T follicular helper cell (primary cell): ENCODE data around the gene CTIF.

Source experiments
- DNase-seq: peaks from one replicate; pipeline ENCODE4 v3.0.0-alpha.2; 2020; ENCODE audit warnings: low read depth

CTIF gene

GRCh38 chr18:48533340-48534070, 5.3 kb upstream of the CTIF start:
- DNase-seq, result no peak

DNA sequence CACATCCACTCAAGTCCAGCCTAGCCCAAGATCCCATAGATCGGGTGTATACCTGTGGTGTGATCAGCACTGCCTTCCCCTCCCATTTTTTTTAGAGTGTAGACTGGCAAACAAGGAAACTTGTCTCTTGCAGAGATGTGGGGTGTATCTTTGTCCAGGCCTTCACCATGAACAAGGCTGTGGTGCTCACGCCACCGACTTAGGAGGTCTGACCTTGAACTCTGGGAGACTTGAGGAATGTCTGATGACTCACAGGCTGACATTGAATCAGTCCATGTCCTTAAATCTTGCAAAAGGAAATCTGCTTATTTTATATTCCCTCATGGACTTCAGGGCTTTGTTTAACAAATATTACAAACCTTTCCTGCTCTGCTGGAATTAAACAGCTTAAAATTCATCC, 4.5 kb upstream of the CTIF start:
- no peak for DNase-seq

DNA sequence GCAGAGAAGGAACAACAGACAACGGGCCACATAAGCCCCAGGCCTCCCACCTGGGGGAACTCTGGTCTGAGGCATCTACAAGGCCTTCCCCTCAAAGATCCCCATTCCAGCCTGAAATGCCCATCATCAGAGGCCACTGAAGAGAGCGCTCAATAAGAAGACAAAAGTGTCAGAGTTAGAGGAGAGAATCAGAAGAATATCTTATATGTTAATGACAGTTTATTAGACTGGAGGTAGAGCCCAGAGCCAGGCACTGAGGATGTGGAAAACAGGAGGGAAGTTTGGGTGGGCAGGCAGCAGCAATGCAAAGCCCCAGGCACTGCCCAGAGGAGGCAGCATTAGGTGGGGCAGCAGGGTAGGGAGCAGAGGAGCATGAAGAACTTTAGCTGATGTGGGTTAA, 2.9 kb upstream of the CTIF start:
- no peak for DNase-seq

DNA sequence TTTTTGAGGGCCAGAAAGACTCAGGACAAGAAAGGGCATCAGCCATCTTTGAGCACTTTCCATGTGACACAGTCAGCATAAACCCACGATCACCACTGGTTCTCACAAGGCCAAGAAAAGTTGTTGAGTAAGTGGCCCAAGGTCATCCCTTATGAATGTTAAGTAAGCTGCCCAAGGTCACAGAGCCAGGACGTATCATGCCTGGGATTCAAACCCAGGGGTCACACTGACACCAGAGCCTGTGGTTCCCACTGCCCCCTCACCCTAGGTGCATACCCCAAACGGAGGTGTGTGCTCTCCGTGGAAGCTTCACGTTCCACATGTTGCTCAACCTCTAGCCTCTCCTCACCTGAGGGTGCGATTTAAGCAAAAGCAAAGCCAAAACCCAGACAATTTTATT, 2.3 kb upstream of the CTIF start:
- no peak for DNase-seq

DNA sequence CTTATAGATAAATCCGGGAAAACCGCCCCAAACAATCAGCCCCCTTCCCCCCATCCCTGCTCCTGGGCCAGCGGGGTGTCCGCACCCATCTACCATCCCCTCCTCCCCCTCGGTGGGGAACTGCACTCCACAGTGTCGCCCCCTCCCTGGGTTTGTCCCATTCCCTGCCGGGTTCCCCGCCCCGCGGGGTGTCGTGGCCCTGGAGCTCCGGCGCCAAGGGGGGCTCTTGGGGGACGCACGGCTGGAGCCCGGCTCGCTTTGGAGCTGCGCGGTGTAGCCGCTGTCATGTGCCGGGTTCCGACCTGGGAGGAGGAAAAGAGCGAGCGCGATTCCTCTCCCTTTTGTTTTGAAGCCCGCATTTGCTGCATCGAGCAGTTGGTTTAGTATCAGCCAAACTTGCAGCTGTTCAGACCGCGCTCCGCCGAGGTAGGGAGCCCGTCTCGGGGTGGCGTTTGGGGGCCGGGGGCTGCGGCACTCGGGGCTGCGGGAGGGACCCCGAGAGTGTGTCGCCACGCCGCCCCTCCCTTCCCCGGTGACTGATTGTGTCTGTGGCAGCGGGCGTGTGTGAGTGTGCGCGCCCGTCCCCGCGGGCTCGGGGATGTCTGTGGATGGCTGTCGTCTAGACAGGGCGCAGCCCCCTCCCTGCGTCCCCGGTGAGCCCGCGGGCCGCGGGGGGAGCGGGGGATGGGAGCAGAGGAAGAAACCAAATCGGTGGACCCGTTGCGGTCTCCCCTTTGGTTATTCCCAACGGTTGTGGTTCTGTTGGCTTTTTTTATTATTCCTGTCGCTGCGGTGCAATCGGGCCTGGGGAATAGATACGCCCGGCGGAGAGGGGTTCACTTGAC, 797 bp downstream of the CTIF start:
- peak; percentile 9 for DNase-seq

GRCh38 chr18:48540251-48541025, 1.6 kb downstream of the CTIF start:
- peak; percentile 16 for DNase-seq

DNA sequence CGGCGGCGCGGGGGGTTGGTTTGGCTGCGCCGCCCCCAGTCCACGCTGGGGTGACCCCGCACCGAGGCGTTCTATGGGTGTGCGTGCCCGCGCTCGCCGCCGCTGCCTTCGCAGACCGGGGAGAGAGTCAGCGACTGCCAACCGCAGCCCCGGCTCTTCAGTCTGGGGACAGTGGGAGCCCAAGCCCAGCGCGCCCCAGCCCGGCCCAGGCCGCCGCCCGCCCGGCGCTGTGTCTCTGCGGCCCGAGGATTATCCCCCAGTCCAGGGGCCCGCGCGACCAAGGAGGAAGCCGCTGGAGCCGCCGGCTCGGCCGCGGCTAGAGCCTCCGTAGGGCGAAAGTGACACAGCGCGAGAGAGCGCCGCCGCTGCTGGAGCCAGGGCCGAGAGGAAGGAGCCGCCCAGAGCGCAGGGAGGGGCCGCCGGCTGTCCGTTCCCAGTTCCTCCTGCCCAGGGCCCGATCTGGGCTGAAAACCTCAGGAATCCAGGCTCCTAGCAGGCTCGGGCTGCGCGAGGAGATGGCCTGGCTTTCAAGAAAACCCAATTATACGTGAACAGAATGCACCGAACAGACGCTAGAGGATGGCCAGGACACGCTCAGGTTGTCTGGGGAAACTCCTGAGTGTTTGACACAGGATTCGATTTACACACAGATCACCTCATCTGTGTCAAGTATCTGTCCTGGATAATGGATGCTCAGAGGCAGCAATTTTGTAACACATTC, 2.4 kb downstream of the CTIF start:
- no peak for DNase-seq

- no peak for DNase-seq
These were observed 3.0 kb downstream of the CTIF start for GRCh38 chr18:48541747-48542400.

DNA sequence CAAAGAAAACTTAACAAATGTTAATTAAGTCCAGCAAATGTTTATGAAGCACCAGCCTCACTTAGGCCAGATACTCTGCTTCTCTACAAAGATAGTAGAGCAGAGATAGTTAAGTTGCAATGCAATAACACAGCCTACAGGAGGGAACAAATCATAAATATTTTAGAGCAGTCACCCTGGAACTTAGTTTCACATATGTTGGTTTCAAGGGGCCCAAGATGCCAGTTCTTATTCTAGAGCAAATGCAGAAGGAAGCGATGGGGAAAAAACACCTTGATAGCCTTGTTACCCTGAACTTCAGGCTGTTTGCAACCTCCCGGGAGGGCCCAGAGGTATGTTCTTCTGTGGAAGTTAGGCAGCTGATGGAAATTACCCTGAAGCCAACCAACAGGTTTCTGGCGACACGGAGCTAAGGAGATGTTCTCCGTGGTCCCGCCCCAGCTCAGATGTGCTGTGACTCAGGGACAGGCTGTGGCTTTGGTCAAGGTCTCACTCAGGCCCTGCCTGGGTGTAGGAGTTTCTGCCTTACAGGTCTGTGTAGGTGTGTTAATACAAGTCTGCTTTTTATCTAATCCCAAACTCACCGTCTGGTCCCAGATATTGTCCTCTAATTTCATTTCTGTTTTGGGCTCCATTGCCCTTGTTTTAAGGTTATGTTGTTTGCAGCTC, 3.8 kb downstream of the CTIF start:
- DNase-seq, result no peak

DNA sequence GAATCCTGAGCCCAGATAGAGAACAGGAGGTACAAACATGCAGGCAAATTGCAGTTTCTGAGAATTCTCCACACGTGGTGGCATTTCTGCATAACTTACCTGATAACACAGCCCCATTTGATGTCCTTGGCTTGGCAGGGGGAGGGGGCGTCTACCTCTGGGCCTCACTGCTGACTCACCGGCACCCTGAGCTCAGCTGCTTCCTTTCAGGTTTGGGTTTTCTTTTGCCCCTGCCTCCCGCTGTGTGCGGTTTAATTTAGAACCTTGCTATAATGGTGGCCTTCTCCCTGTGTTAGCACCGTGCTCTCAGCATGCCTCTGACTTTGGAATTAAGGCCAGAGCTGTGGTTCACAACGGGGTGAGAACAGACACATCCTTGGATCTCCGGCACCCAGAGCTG, 4.4 kb downstream of the CTIF start:
- DNase-seq, result no peak

DNA sequence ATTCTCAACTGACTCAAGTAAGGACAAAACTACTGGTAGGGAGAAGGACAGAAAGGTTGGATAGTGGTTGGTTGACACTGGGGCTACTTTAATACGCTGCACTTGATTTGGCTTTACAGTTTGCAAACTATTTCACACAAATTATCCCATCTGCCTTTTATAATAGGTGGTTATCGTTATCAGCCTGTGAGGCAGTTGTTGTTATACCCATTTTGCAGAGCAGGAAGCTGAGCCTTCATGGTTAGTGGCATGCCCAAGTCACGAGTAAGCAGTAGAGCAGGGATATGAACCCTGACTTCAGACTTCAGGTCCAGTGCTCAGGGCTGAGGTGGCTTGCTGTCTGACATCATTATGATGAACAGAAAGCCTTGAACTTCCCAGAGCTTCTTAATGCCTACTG, 5.3 kb downstream of the CTIF start:
- no peak for DNase-seq

DNA sequence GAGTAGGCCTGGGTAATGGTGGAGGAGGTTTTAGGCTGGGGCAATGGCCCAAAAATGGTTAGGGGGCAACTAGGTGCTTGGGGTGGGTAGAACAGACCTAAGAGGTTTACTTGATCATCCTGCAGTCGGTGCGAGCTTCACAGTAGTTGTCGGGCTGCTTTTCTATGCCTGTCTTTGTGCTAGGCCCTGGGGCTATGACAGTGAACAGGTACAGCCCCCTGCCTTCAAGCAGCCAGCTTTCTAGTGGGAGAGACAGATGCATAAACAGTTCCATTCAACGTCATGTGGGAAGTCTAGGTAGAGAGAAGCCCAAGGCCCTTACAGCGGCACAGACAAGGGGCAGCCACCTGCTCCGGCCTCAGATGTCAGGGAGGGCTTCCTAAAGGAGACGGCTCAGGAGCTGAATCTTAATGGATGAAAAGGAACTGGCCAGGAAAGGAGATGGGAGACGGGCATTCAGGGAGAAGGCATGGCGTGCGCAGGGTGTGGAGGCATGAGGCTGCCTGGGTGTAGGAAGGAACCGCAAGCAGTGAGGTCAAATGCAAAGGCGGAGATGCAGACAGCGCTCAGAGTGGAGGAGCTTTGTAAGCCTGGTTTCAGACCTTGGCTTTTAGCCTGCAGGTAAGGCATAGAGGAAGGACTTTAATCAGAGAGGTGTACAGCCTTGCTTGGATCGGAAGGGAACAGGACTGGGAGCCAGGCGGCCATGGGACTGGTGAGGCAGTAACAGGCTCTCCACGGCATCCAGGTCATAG, 6.0 kb downstream of the CTIF start:
- no peak for DNase-seq

DNA sequence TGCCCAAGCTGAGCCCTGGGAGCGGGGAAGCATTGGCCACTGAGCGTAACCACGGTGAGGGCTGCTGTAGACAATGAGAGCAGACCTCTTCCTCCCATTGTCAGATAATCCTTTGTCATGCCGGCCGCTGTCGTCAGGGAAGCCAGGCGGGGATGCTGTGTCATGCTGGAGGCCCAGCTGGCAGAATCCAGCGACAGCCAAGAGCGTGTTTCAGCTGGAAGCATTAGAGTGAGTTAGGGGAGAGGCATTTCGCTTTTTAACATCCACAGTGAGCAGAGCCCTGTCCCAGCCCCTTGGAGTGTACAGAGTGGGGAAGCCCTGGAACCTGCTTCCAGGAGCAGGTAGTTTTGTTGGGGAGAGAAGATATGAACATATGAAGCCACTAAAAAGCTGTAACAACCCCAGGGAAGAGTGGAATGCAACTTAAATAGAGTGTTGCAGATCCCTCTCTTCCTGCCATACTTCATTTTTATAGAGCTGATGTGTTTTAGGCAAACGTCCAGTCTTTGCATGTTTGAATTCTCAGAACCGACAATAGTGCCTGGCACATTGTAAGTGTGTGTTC, 7.0 kb downstream of the CTIF start:
- no peak for DNase-seq

DNA sequence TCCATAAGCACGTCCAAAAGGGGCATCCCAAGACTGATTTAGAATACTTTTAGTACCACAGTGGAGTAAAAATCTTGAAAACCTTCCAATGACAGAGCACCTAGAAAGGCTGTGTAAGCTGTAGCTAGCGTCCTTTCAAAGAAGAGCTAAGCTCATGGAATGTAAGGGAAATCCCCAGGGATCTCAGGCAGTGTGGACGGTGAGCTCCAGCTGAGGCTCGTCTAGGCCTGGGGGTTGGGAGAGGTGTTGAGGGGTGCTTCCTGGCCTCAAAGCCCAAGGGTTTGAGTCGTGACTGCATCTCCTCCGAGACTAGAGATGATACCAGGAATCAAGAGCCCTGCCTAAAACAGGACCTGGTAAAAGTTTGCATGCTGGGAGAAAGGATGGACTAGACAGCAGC, 7.6 kb downstream of the CTIF start:
- DNase-seq, result no peak

GRCh38 chr18:48547531-48547981, 8.7 kb downstream of the CTIF start:
- no peak for DNase-seq

GRCh38 chr18:48548011-48548771, 9.4 kb downstream of the CTIF start:
- DNase-seq, result no peak

DNA sequence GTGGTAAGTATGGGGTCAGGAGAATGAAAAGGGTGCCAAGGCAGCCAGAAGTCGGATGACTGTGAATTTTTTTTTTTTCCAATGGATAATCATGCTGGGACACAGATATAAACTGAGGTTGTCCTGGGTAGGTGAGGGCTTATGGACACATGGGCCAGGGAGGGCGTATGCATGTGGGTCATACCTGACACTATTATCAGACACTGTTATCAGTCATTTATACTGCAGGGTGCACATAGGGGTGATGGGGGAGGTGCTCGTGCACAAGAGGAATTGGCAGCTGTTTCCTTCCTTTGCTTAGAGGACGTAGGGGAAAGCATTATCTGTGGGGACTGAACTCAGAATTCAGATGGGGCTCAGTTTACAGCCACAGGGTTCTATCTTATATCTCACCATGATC, 10.1 kb downstream of the CTIF start:
- DNase-seq, result no peak

GRCh38 chr18:48550101-48550729, 11.4 kb downstream of the CTIF start:
- DNase-seq, result no peak
